Jurkat, Clone E6-1 (cell line): Measurements from ENCODE around the gene NOL6.
"Not testable (repeated sequence)": the region's sequence is repeated elsewhere in the genome, so short reads cannot be mapped to it uniquely, and the experiment has no call there.

Experiments
- DNase-seq: peaks from one replicate; pipeline ENCODE4 v3.0.0-alpha.2; 2011; ENCODE audit warnings: low read depth, low spot score
- H3K4me3 ChIP-seq: 2 replicates; pipeline ENCODE4 v1.5.1; 2011; ENCODE audit warnings: mild to moderate bottlenecking, low read length, control low read depth, moderate library complexity

Gene NOL6

GRCh38 chr9:33458444-33458843 lies 15.3 kb downstream of the NOL6 start:
- DNase-seq = peak; percentile 63
- H3K4me3 ChIP-seq = no peak overlapping the region

- peak overlapping the region; percentile 26 for H3K4me3 ChIP-seq
- DNase-seq = peak; percentile 85
Measured at GRCh38 chr9:33455945-33456344, 17.8 kb downstream of the NOL6 start.

- not testable (repeated sequence) for H3K4me3 ChIP-seq, DNase-seq
Measured at GRCh38 chr9:33455456-33455855, 18.3 kb downstream of the NOL6 start.

GRCh38 chr9:33454661-33455026 lies 19.1 kb downstream of the NOL6 start:
- not testable (repeated sequence) for DNase-seq, H3K4me3 ChIP-seq

- DNase-seq = peak; percentile 51
- no peak overlapping the region for H3K4me3 ChIP-seq
Measured at GRCh38 chr9:33453999-33454660, 19.6 kb downstream of the NOL6 start.

- no peak for DNase-seq
- H3K4me3 ChIP-seq = no peak overlapping the region
Measured at GRCh38 chr9:33453286-33453860, 20.4 kb downstream of the NOL6 start.

GRCh38 chr9:33452828-33453271 lies 20.9 kb downstream of the NOL6 start:
- no peak overlapping the region for H3K4me3 ChIP-seq
- DNase-seq = peak; percentile 64

- H3K4me3 ChIP-seq = no peak overlapping the region
- no peak for DNase-seq
Measured at GRCh38 chr9:33450621-33451146, 23.0 kb downstream of the NOL6 start.

- no peak overlapping the region for H3K4me3 ChIP-seq
- DNase-seq = no peak
Measured at GRCh38 chr9:33449715-33450114, 24.0 kb downstream of the NOL6 start.

- peak overlapping the region; percentile 69 for H3K4me3 ChIP-seq
- no peak for DNase-seq
Measured at GRCh38 chr9:33447799-33448553, 25.7 kb downstream of the NOL6 start.

- H3K4me3 ChIP-seq = peak within 1 kb of the TSS; percentile 69
- peak; percentile 53 for DNase-seq
Measured at GRCh38 chr9:33446946-33447798, 26.6 kb downstream of the NOL6 start, which contains the start of gene AQP3. Gene AQP3, minus strand, starts transcription at chr9:33447593. Its CDS starts 63 bp downstream, at chr9:33447530.

GRCh38 chr9:33446240-33446945 lies 27.3 kb downstream of the NOL6 start:
- peak overlapping the region; percentile 69 for H3K4me3 ChIP-seq
- DNase-seq = peak; percentile 91

GRCh38 chr9:33445389-33446239 lies 28.1 kb downstream of the NOL6 start:
- no peak for DNase-seq
- H3K4me3 ChIP-seq = peak overlapping the region; percentile 69

GRCh38 chr9:33443464-33444154 lies 30.1 kb downstream of the NOL6 start:
- H3K4me3 ChIP-seq = no peak overlapping the region
- DNase-seq = no peak

GRCh38 chr9:33443047-33443446 lies 30.7 kb downstream of the NOL6 start:
- H3K4me3 ChIP-seq = no peak overlapping the region
- DNase-seq = no peak

- no peak overlapping the region for H3K4me3 ChIP-seq
- no peak for DNase-seq
Measured at GRCh38 chr9:33442125-33442524, 31.6 kb downstream of the NOL6 start.

- no peak overlapping the region for H3K4me3 ChIP-seq
- DNase-seq = no peak
Measured at GRCh38 chr9:33440609-33441008, 33.1 kb downstream of the NOL6 start.
